ENCODE measurements around the gene TMEM178B. TPM values are rescaled to one million over a fixed set of nuclear protein-coding genes. Genes with fewer than 3 reads are reported as not detected.

The TMEM178B gene
- total RNA-seq, 1 experiment from 2014 or later: 0.73 TPM

GRCh38 chr7:141513720-141514119 is 439.9 kb downstream of the TMEM178B start:
- DNase-seq: no peak
- Histone ChIP-seq H3K27ac (no peak overlapping the region), H3K4me1 (no peaks in the 10 kb centered on the region), H3K9me3 (replicated peaks) (no peaks in the 10 kb centered on the region), H3K27me3 (peaks cover 2% of the 10 kb centered on the region; the same call in 1 of the 2 replicates), H3K4me3 (no peak overlapping the region), H3K36me3 (no peaks in the 10 kb centered on the region)

- no peak overlapping the region for H3K27ac ChIP-seq
- no peaks in the 10 kb centered on the region for H3K4me1 ChIP-seq
- no peak for DNase-seq
- no peaks in the 10 kb centered on the region for H3K36me3 ChIP-seq
- no peak overlapping the region for H3K4me3 ChIP-seq
- H3K27me3 ChIP-seq: peaks cover 4% of the 10 kb centered on the region; the same call in 1 of the 2 replicates
- H3K9me3 ChIP-seq (replicated peaks): no peaks in the 10 kb centered on the region
Measured at GRCh38 chr7:141515941-141516340, 442.1 kb downstream of the TMEM178B start.

- no peak overlapping the region for H3K27ac ChIP-seq
- H3K9me3 ChIP-seq (replicated peaks): no peaks in the 10 kb centered on the region
- no peaks in the 10 kb centered on the region for H3K4me1 ChIP-seq
- peaks cover 4% of the 10 kb centered on the region; the same call in 1 of the 2 replicates for H3K27me3 ChIP-seq
- H3K36me3 ChIP-seq: no peaks in the 10 kb centered on the region
- H3K4me3 ChIP-seq: no peak overlapping the region
- no peak for DNase-seq
Measured at GRCh38 chr7:141519623-141520022, 445.8 kb downstream of the TMEM178B start.

GRCh38 chr7:141522657-141523342 is 448.9 kb downstream of the TMEM178B start:
- Histone ChIP-seq H3K27me3 (peaks cover 8% of the 10 kb centered on the region; the same call in 1 of the 2 replicates), H3K27ac (no peak overlapping the region), H3K9me3 (replicated peaks) (no peaks in the 10 kb centered on the region), H3K4me1 (no peaks in the 10 kb centered on the region), H3K4me3 (no peak overlapping the region), H3K36me3 (no peaks in the 10 kb centered on the region)
- no peak for DNase-seq

GRCh38 chr7:141525973-141526514 is 452.2 kb downstream of the TMEM178B start:
- no peak overlapping the region for H3K27ac ChIP-seq

GRCh38 chr7:141527076-141527475 is 453.2 kb downstream of the TMEM178B start:
- H3K4me1 ChIP-seq: no peaks in the 10 kb centered on the region
- H3K27ac ChIP-seq: no peak overlapping the region
- no peaks in the 10 kb centered on the region for H3K9me3 ChIP-seq (replicated peaks)
- H3K4me3 ChIP-seq: no peak overlapping the region
- H3K36me3 ChIP-seq: no peaks in the 10 kb centered on the region
- peaks cover 3% of the 10 kb centered on the region; the same call in 1 of the 2 replicates for H3K27me3 ChIP-seq
- no peak for DNase-seq

More at GRCh38 chr7:141525973-141526514, 452.2 kb downstream of the TMEM178B start:
- Histone ChIP-seq H3K27me3 (peaks cover 3% of the 10 kb centered on the region; the same call in 1 of the 2 replicates), H3K9me3 (replicated peaks) (no peaks in the 10 kb centered on the region), H3K4me3 (no peak overlapping the region), H3K36me3 (no peaks in the 10 kb centered on the region), H3K4me1 (no peaks in the 10 kb centered on the region)
- DNase-seq: no peak

- Histone ChIP-seq H3K36me3 (no peaks in the 10 kb centered on the region), H3K9me3 (replicated peaks) (no peaks in the 10 kb centered on the region), H3K4me3 (no peak overlapping the region), H3K27ac (no peak overlapping the region), H3K4me1 (no peaks in the 10 kb centered on the region), H3K27me3 (peaks cover 3% of the 10 kb centered on the region; the same call in 1 of the 2 replicates)
- DNase-seq: no peak
Measured at GRCh38 chr7:141528399-141528798, 454.5 kb downstream of the TMEM178B start.

Other genes with a start within 250 kb of the TMEM178B start
- 21.8 and 26.2 TPM in 2 replicates for gene BRAF, start 149.1 kb upstream of the TMEM178B start, total RNA-seq (2014; rRNA removed; shearing (Covaris generic))
- gene MRPS33, start 59.1 kb upstream of the TMEM178B start, total RNA-seq (2014; rRNA removed; shearing (Covaris generic)): 54.8 and 59.4 TPM in 2 replicates

Measured in SJCRH30 (cell line).